ENCODE data around the gene BACH1. TPM values are rescaled to one million over a fixed set of nuclear protein-coding genes. Genes with fewer than 3 reads are reported as not detected.
"Not testable (repeated sequence)": the region's sequence is repeated elsewhere in the genome, so short reads cannot be mapped to it uniquely, and the experiment has no call there.

BACH1 gene
- total RNA-seq, 2 donors from 2014 or later = 55.6 to 64.2 TPM

- peaks cover 12% of the 10 kb centered on the region for H3K36me3 Mint-ChIP-seq (ENCODE audit: low read depth)
- H3K4me1 Mint-ChIP-seq = peaks cover 13% of the 10 kb centered on the region
These were observed 51.0 kb downstream of the BACH1 start for GRCh38 chr21:29349702-29350101.

GRCh38 chr21:29350246-29350779, 51.6 kb downstream of the BACH1 start:
- Mint-ChIP-seq H3K27ac (peak overlapping the region; percentile 45), H3K27me3 (no peaks in the 10 kb centered on the region), H3K36me3 (ENCODE audit: low read depth) (peaks cover 12% of the 10 kb centered on the region), H3K4me1 (peaks cover 13% of the 10 kb centered on the region), H3K4me3 (peak overlapping the region; percentile 56)
- ATAC-seq (no peak), DNase-seq (no peak)
- no peaks in the 10 kb centered on the region for H3K9me3 ChIP-seq (ENCODE audit: control insufficient read depth, low read length, poor library complexity, severe bottlenecking)

More at GRCh38 chr21:29349702-29350101, 51.0 kb downstream of the BACH1 start:
- DNase-seq = no peak
- H3K27ac Mint-ChIP-seq = no peak overlapping the region
- H3K4me3 Mint-ChIP-seq = no peak overlapping the region
- H3K9me3 ChIP-seq (ENCODE audit: control insufficient read depth, low read length, poor library complexity, severe bottlenecking) = no peaks in the 10 kb centered on the region
- H3K27me3 Mint-ChIP-seq = no peaks in the 10 kb centered on the region
- no peak for ATAC-seq

- ATAC-seq = no peak
- DNase-seq = no peak
- Mint-ChIP-seq H3K4me1 (peaks cover 12% of the 10 kb centered on the region), H3K27me3 (no peaks in the 10 kb centered on the region), H3K4me3 (no peak overlapping the region), H3K27ac (no peak overlapping the region), H3K36me3 (ENCODE audit: low read depth) (peaks cover 12% of the 10 kb centered on the region)
- H3K9me3 ChIP-seq (ENCODE audit: control insufficient read depth, low read length, poor library complexity, severe bottlenecking) = no peaks in the 10 kb centered on the region
These were observed 53.0 kb downstream of the BACH1 start for GRCh38 chr21:29351691-29352090.

- not testable (repeated sequence) for ATAC-seq; H3K4me3 Mint-ChIP-seq; DNase-seq; H3K27me3 Mint-ChIP-seq; H3K9me3 ChIP-seq (ENCODE audit: control insufficient read depth, low read length, poor library complexity, severe bottlenecking); H3K27ac Mint-ChIP-seq
- peaks cover 12% of the 10 kb centered on the region for H3K4me1 Mint-ChIP-seq
- peaks cover 15% of the 10 kb centered on the region for H3K36me3 Mint-ChIP-seq (ENCODE audit: low read depth)
These were observed 56.5 kb downstream of the BACH1 start for GRCh38 chr21:29355043-29355710.

- H3K27me3 Mint-ChIP-seq; DNase-seq; ATAC-seq; H3K9me3 ChIP-seq (ENCODE audit: control insufficient read depth, low read length, poor library complexity, severe bottlenecking); H3K27ac Mint-ChIP-seq; H3K4me3 Mint-ChIP-seq: not testable (repeated sequence)
- Mint-ChIP-seq H3K36me3 (ENCODE audit: low read depth) (peaks cover 15% of the 10 kb centered on the region), H3K4me1 (peaks cover 12% of the 10 kb centered on the region)
These were observed 57.6 kb downstream of the BACH1 start for GRCh38 chr21:29356291-29356690.

GRCh38 chr21:29356810-29357209, 58.1 kb downstream of the BACH1 start:
- Mint-ChIP-seq H3K36me3 (ENCODE audit: low read depth) (peaks cover 13% of the 10 kb centered on the region), H3K4me1 (peaks cover 12% of the 10 kb centered on the region)
- not testable (repeated sequence) for ATAC-seq; H3K4me3 Mint-ChIP-seq; DNase-seq; H3K27ac Mint-ChIP-seq; H3K27me3 Mint-ChIP-seq; H3K9me3 ChIP-seq (ENCODE audit: control insufficient read depth, low read length, poor library complexity, severe bottlenecking)

- Mint-ChIP-seq H3K4me1 (peaks cover 12% of the 10 kb centered on the region), H3K4me3 (no peak overlapping the region), H3K36me3 (ENCODE audit: low read depth) (peaks cover 6% of the 10 kb centered on the region), H3K27ac (no peak overlapping the region), H3K27me3 (no peaks in the 10 kb centered on the region)
- DNase-seq = no peak
- H3K9me3 ChIP-seq (ENCODE audit: control insufficient read depth, low read length, poor library complexity, severe bottlenecking) = no peaks in the 10 kb centered on the region
- ATAC-seq = no peak
These were observed 61.0 kb downstream of the BACH1 start for GRCh38 chr21:29359718-29360117.

- H3K36me3 Mint-ChIP-seq (ENCODE audit: low read depth) = peaks cover 7% of the 10 kb centered on the region
- H3K4me1 Mint-ChIP-seq = peaks cover 12% of the 10 kb centered on the region
- H3K9me3 ChIP-seq (ENCODE audit: control insufficient read depth, low read length, poor library complexity, severe bottlenecking) = no peaks in the 10 kb centered on the region
- DNase-seq (no peak), ATAC-seq (no peak)
- no peaks in the 10 kb centered on the region for H3K27me3 Mint-ChIP-seq
- no peak overlapping the region for H3K27ac Mint-ChIP-seq
- H3K4me3 Mint-ChIP-seq = no peak overlapping the region
These were observed 62.4 kb downstream of the BACH1 start for GRCh38 chr21:29360799-29361765.

GRCh38 chr21:29362758-29363157, 64.0 kb downstream of the BACH1 start:
- DNase-seq (no peak), ATAC-seq (no peak)
- Mint-ChIP-seq H3K27ac (no peak overlapping the region), H3K4me3 (no peak overlapping the region), H3K36me3 (ENCODE audit: low read depth) (peaks cover 5% of the 10 kb centered on the region), H3K27me3 (no peaks in the 10 kb centered on the region), H3K4me1 (peaks cover 4% of the 10 kb centered on the region)
- no peaks in the 10 kb centered on the region for H3K9me3 ChIP-seq (ENCODE audit: control insufficient read depth, low read length, poor library complexity, severe bottlenecking)

GRCh38 chr21:29365661-29366265, 67.0 kb downstream of the BACH1 start:
- DNase-seq = no peak
- Mint-ChIP-seq H3K4me3 (no peak overlapping the region), H3K36me3 (ENCODE audit: low read depth) (peaks cover 4% of the 10 kb centered on the region), H3K27ac (no peak overlapping the region), H3K4me1 (no peaks in the 10 kb centered on the region), H3K27me3 (no peaks in the 10 kb centered on the region)
- ATAC-seq = no peak
- no peaks in the 10 kb centered on the region for H3K9me3 ChIP-seq (ENCODE audit: control insufficient read depth, low read length, poor library complexity, severe bottlenecking)

GRCh38 chr21:29366532-29366931, 67.8 kb downstream of the BACH1 start:
- H3K36me3 Mint-ChIP-seq (ENCODE audit: low read depth) = peaks cover 2% of the 10 kb centered on the region
- no peak overlapping the region for H3K4me3 Mint-ChIP-seq
- DNase-seq (no peak), ATAC-seq (no peak)
- no peaks in the 10 kb centered on the region for H3K9me3 ChIP-seq (ENCODE audit: control insufficient read depth, low read length, poor library complexity, severe bottlenecking)
- no peak overlapping the region for H3K27ac Mint-ChIP-seq
- no peaks in the 10 kb centered on the region for H3K27me3 Mint-ChIP-seq
- H3K4me1 Mint-ChIP-seq = no peaks in the 10 kb centered on the region

GRCh38 chr21:29367335-29367734, 68.6 kb downstream of the BACH1 start:
- no peak overlapping the region for H3K4me3 Mint-ChIP-seq
- DNase-seq (no peak), ATAC-seq (no peak)
- no peaks in the 10 kb centered on the region for H3K27me3 Mint-ChIP-seq
- H3K27ac Mint-ChIP-seq = no peak overlapping the region
- no peaks in the 10 kb centered on the region for H3K9me3 ChIP-seq (ENCODE audit: control insufficient read depth, low read length, poor library complexity, severe bottlenecking)
- H3K4me1 Mint-ChIP-seq = peaks cover 1% of the 10 kb centered on the region
- H3K36me3 Mint-ChIP-seq (ENCODE audit: low read depth) = peaks cover 2% of the 10 kb centered on the region

GRCh38 chr21:29368906-29369305, 70.2 kb downstream of the BACH1 start:
- Mint-ChIP-seq H3K27me3 (no peaks in the 10 kb centered on the region), H3K4me1 (peaks cover 3% of the 10 kb centered on the region), H3K36me3 (ENCODE audit: low read depth) (peaks cover 5% of the 10 kb centered on the region), H3K27ac (no peak overlapping the region), H3K4me3 (no peak overlapping the region)
- H3K9me3 ChIP-seq (ENCODE audit: control insufficient read depth, low read length, poor library complexity, severe bottlenecking) = no peaks in the 10 kb centered on the region
- ATAC-seq (no peak), DNase-seq (no peak)
